Activated CD4-positive, alpha-beta T cell treated with anti-CD3 and anti-CD28 coated beads, Interleukin-2, amount 50 U/mL, for 1 hour (primary cell): ENCODE results near the gene SESN3.
"Not testable (repeated sequence)": the region's sequence is repeated elsewhere in the genome, so short reads cannot be mapped to it uniquely, and the experiment has no call there.

Source experiments
- DNase-seq: peaks from one replicate; pipeline ENCODE4 v3.0.0-alpha.2; 2020

The SESN3 gene

GRCh38 chr11:95248666-95249467 lies 17.9 kb upstream of the SESN3 start:
- DNase-seq, result no peak

GRCh38 chr11:95247883-95248282 lies 16.9 kb upstream of the SESN3 start:
- no peak for DNase-seq

GRCh38 chr11:95247127-95247684 lies 16.2 kb upstream of the SESN3 start:
- DNase-seq, result no peak

- no peak for DNase-seq
These were observed 14.6 kb upstream of the SESN3 start for GRCh38 chr11:95245581-95245980.

GRCh38 chr11:95245038-95245437 lies 14.0 kb upstream of the SESN3 start:
- DNase-seq, result no peak

- no peak for DNase-seq
These were observed 12.7 kb upstream of the SESN3 start for GRCh38 chr11:95243673-95244072.

- no peak for DNase-seq
These were observed 12.0 kb upstream of the SESN3 start for GRCh38 chr11:95242845-95243605.

- DNase-seq, result no peak
These were observed 11.3 kb upstream of the SESN3 start for GRCh38 chr11:95242091-95242844.

- no peak for DNase-seq
These were observed 10.7 kb upstream of the SESN3 start for GRCh38 chr11:95241681-95242081.

- no peak for DNase-seq
These were observed 9.1 kb upstream of the SESN3 start for GRCh38 chr11:95239871-95240649.

- DNase-seq, result no peak
These were observed 1.7 kb upstream of the SESN3 start for GRCh38 chr11:95232666-95233065.

- DNase-seq, result peak; percentile 64
These were observed 1.0 kb upstream of the SESN3 start for GRCh38 chr11:95231881-95232605.

GRCh38 chr11:95230810-95231126 lies 234 bp downstream of the SESN3 start:
- DNase-seq, result no peak

GRCh38 chr11:95229993-95230809 lies 801 bp downstream of the SESN3 start:
- peak; percentile 13 for DNase-seq

GRCh38 chr11:95229199-95229992 lies 1.6 kb downstream of the SESN3 start:
- DNase-seq, result no peak

- no peak for DNase-seq
These were observed 2.8 kb downstream of the SESN3 start for GRCh38 chr11:95228081-95228749.

- not testable (repeated sequence) for DNase-seq
These were observed 3.9 kb downstream of the SESN3 start for GRCh38 chr11:95227060-95227459.

- no peak for DNase-seq
These were observed 8.2 kb downstream of the SESN3 start for GRCh38 chr11:95222817-95223216.

- no peak for DNase-seq
These were observed 11.4 kb downstream of the SESN3 start for GRCh38 chr11:95219599-95219998.
